Chondrocyte (in vitro differentiated cells): ENCODE measurements around the gene MRPL48. TPM values are rescaled to one million over a fixed set of nuclear protein-coding genes. Genes with fewer than 3 reads are reported as not detected.

Experiments used
- DNase-seq: peaks from one replicate; pipeline ENCODE4 v3.0.0; 2021; ENCODE audit warnings: mixed read lengths, low spot score
- H3K27ac Mint-ChIP-seq: one replicate; pipeline ENCODE4 v1.8.0; 2021; ENCODE audit warnings: mild to moderate bottlenecking, moderate library complexity, mixed read lengths; ENCODE audit not compliant: unreplicated experiment
- H3K27me3 Mint-ChIP-seq: 2 replicates; pipeline ENCODE4 v1.8.0; 2021; ENCODE audit warnings: low read depth, mixed read lengths
- H3K36me3 Mint-ChIP-seq: 2 replicates; pipeline ENCODE4 v1.8.0; 2021; ENCODE audit warnings: low read depth, mixed read lengths
- H3K4me1 Mint-ChIP-seq: 2 replicates; pipeline ENCODE4 v1.8.0; 2021; ENCODE audit warnings: low read depth, mild to moderate bottlenecking, mixed read lengths
- H3K4me3 Mint-ChIP-seq: one replicate; pipeline ENCODE4 v1.8.0; 2021; ENCODE audit warnings: mild to moderate bottlenecking, moderate library complexity, mixed read lengths; ENCODE audit not compliant: unreplicated experiment
- H3K9me3 Mint-ChIP-seq: 2 replicates; pipeline ENCODE4 v1.8.0; 2021; ENCODE audit warnings: low read depth, mixed read lengths
- total RNA-seq: library from RNA; stranded (reverse); gene quantifications from 3 replicates; pipeline ENCODE4 v1.2.1, GENCODE V29; 2021
- TF ChIP-seq, protein P1 (sequence below): fragments of 200-600 bp; sonication (generic); IDR thresholded peaks from 2 replicates; pipeline ENCODE4 v1.5.0; 2021; ENCODE audit warnings: antibody characterized with exemption, mild to moderate bottlenecking, moderate library complexity

Gene MRPL48
- total RNA-seq, 1 donor from 2014 or later, result 25.8 TPM

DNA sequence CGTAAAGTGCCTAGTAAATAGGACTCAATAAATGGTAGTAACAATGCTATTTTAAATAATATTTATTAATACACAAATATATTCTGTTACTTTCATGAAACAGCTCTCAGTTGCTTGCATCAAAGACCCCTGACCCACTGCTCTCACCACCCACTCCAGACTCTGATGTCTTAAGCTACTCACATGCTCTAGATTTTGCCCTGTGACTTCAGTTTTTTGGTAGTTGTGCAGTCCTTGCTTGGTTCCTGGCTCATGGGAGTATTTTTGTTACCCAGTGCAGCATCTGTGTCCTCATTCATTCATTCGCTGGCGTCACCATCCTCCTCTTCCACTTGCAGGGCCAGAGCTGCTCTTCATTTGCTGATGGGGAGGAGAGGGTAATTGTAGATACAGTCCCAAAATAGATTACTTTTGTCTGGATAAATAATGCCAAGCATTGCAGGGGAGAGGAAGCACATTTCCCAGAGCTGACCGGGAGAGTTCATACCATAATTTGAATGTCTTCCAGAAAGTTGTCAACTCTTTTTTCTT lies 12.7 kb downstream of the MRPL48 start:
- Mint-ChIP-seq H3K4me1 (peaks cover 5% of the 10 kb centered on the region), H3K36me3 (no peaks in the 10 kb centered on the region), H3K9me3 (no peaks in the 10 kb centered on the region), H3K27ac (peak overlapping the region; percentile 39), H3K27me3 (no peaks in the 10 kb centered on the region), H3K4me3 (no peak overlapping the region)
- TF ChIP-seq, protein P1, sequence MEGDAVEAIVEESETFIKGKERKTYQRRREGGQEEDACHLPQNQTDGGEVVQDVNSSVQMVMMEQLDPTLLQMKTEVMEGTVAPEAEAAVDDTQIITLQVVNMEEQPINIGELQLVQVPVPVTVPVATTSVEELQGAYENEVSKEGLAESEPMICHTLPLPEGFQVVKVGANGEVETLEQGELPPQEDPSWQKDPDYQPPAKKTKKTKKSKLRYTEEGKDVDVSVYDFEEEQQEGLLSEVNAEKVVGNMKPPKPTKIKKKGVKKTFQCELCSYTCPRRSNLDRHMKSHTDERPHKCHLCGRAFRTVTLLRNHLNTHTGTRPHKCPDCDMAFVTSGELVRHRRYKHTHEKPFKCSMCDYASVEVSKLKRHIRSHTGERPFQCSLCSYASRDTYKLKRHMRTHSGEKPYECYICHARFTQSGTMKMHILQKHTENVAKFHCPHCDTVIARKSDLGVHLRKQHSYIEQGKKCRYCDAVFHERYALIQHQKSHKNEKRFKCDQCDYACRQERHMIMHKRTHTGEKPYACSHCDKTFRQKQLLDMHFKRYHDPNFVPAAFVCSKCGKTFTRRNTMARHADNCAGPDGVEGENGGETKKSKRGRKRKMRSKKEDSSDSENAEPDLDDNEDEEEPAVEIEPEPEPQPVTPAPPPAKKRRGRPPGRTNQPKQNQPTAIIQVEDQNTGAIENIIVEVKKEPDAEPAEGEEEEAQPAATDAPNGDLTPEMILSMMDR, result no peak
- no peak for DNase-seq

DNA sequence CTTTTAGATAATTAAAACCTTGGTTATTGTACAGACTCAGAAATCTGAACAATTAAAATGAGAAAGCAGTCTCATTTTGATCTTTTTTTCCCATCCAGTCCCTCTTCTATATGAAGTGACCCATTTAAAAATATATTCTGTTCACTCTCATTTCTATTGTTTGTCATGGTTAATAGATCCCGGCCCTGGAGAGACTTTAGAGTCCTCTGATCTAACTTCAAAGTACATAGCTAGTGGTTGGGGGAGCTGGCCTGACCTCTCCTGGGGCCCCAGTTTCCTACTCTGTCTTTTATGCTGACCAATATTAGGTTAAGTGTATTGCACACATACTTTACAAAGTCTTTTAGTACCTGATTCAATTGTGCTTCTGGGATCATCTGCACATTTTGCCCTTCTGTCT lies 13.5 kb downstream of the MRPL48 start:
- Mint-ChIP-seq H3K27ac (no peak overlapping the region), H3K4me1 (peaks cover 5% of the 10 kb centered on the region), H3K4me3 (no peak overlapping the region), H3K36me3 (no peaks in the 10 kb centered on the region), H3K9me3 (no peaks in the 10 kb centered on the region), H3K27me3 (no peaks in the 10 kb centered on the region)
- no peak for DNase-seq
- TF ChIP-seq, protein P1, result no peak

DNA sequence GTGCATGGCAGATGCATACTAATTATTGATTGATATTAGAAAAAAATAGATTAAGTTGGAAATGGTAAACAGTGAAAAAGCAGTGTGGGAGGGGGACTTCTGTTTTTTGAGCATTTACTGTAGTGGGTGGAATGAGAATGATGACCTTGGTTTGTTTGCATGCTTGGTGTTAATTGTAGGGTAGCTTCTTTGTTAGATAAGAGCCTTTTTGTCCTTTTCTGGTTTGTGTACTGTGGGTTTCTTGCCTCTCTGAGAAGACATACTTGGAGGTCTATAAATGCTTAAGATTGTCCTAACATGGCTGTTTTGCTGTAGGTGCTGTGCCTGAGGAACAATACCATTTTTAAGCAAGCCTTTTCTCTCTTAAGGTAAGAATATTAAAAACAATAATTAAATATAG lies 17.0 kb downstream of the MRPL48 start:
- DNase-seq, result no peak
- Mint-ChIP-seq H3K4me1 (peaks cover 5% of the 10 kb centered on the region), H3K27me3 (no peaks in the 10 kb centered on the region), H3K27ac (peak overlapping the region; percentile 71), H3K36me3 (peaks cover 4% of the 10 kb centered on the region), H3K4me3 (no peak overlapping the region), H3K9me3 (no peaks in the 10 kb centered on the region)
- TF ChIP-seq, protein P1, result no peak

DNA sequence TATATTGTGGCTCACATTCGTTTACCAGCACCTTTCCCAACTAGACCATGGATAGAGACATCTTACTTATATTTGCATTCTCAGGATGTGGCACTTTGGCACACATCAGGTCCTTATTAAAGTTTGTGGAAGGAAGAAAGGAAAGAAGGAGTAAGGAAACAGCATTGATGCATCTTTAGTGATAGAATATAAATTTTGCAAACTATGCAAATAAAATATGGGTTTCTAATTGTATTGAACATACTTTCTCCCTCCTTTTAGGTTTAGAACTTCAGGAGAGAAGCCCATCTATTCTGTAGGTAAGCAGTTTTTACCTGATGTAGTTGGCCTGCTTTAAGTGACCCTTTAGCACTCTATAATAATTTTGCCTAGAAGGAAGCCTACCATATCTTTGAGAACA lies 20.4 kb downstream of the MRPL48 start:
- H3K9me3 Mint-ChIP-seq, result no peaks in the 10 kb centered on the region
- DNase-seq, result no peak
- no peak overlapping the region for H3K27ac Mint-ChIP-seq
- TF ChIP-seq, protein P1, result no peak
- H3K4me1 Mint-ChIP-seq, result peaks cover 8% of the 10 kb centered on the region
- peaks cover 5% of the 10 kb centered on the region for H3K36me3 Mint-ChIP-seq
- H3K4me3 Mint-ChIP-seq, result no peak overlapping the region
- no peaks in the 10 kb centered on the region for H3K27me3 Mint-ChIP-seq

DNA sequence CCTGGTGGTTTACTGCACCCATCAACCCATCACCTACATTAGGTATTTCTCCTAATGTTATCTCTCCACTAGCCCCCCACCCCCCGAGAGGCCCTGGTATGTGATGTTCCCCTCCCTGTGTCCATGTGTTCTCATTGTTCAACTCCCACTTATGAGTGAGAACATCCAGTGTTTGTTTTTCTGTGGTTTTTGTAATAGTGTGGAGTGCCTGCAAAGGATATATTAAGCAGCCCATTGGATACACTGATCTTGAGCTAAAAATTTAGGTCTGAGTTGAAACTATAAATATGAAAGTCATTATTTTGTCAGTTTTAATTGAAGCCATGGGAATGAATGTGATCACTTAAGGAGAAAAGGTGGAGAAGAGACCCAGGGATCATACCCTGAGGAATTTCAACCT lies 23.0 kb downstream of the MRPL48 start:
- Mint-ChIP-seq H3K36me3 (peaks cover 5% of the 10 kb centered on the region), H3K27me3 (no peaks in the 10 kb centered on the region), H3K9me3 (no peaks in the 10 kb centered on the region), H3K4me1 (peaks cover 12% of the 10 kb centered on the region), H3K27ac (no peak overlapping the region), H3K4me3 (no peak overlapping the region)
- TF ChIP-seq, protein P1, result no peak
- no peak for DNase-seq
